GM18519 (cell line): Measurements from ENCODE around the gene TMEM191B.
"Not testable (repeated sequence)": the region's sequence is repeated elsewhere in the genome, so short reads cannot be mapped to it uniquely, and the experiment has no call there.

ENCODE experiments used
- ATAC-seq: cut with Tn5 transposase; IDR thresholded peaks from one replicate; pipeline ENCODE4 v1.9.1; 2021; ENCODE audit warnings: mild to moderate bottlenecking, moderate library complexity; ENCODE audit not compliant: unreplicated experiment, low FRiP score

The TMEM191B gene

GRCh38 chr22:18527752-18528596, at the start of gene TMEM191B:
TMEM191B (plus strand) TSS chr22:18527802; CDS start chr22:18527981, 179 bp downstream.
- peak; percentile 16 for ATAC-seq

- ATAC-seq: not testable (repeated sequence)
Measured at GRCh38 chr22:18496227-18496626, 31.4 kb upstream of the TMEM191B start.

- ATAC-seq: not testable (repeated sequence)
Measured at GRCh38 chr22:18511327-18511726, 16.3 kb upstream of the TMEM191B start.

GRCh38 chr22:18512378-18512777, 15.2 kb upstream of the TMEM191B start:
- not testable (repeated sequence) for ATAC-seq

GRCh38 chr22:18513454-18513853, 14.1 kb upstream of the TMEM191B start:
- ATAC-seq: not testable (repeated sequence)

GRCh38 chr22:18518061-18518460, 9.5 kb upstream of the TMEM191B start, which contains the start of gene GGTLC3:
GGTLC3 (minus strand) TSS chr22:18518161; CDS start chr22:18517897, 264 bp downstream.
- not testable (repeated sequence) for ATAC-seq

- ATAC-seq: not testable (repeated sequence)
Measured at GRCh38 chr22:18522762-18523161, 4.8 kb upstream of the TMEM191B start.

GRCh38 chr22:18523328-18523727, 4.3 kb upstream of the TMEM191B start:
- ATAC-seq: not testable (repeated sequence)

GRCh38 chr22:18528597-18529415, 1.2 kb downstream of the TMEM191B start:
- ATAC-seq: peak; percentile 66

GRCh38 chr22:18529416-18530145, 2.0 kb downstream of the TMEM191B start:
- not testable (repeated sequence) for ATAC-seq

GRCh38 chr22:18533633-18534032, 6.0 kb downstream of the TMEM191B start:
- ATAC-seq: not testable (repeated sequence)

GRCh38 chr22:18534315-18534714, 6.7 kb downstream of the TMEM191B start:
- not testable (repeated sequence) for ATAC-seq

- not testable (repeated sequence) for ATAC-seq
Measured at GRCh38 chr22:18539994-18540393, 12.4 kb downstream of the TMEM191B start.

- ATAC-seq: not testable (repeated sequence)
Measured at GRCh38 chr22:18543400-18543799, 15.8 kb downstream of the TMEM191B start.

- not testable (repeated sequence) for ATAC-seq
Measured at GRCh38 chr22:18544615-18545014, 17.0 kb downstream of the TMEM191B start.

GRCh38 chr22:18549458-18550179, 22.0 kb downstream of the TMEM191B start:
- ATAC-seq: not testable (repeated sequence)

- ATAC-seq: not testable (repeated sequence)
Measured at GRCh38 chr22:18551046-18551445, 23.4 kb downstream of the TMEM191B start.

GRCh38 chr22:18552839-18553597, 25.4 kb downstream of the TMEM191B start:
- not testable (repeated sequence) for ATAC-seq
